K562 (cell line): ENCODE measurements around the gene CACNA1E. TPM values are rescaled to one million over a fixed set of nuclear protein-coding genes. Genes with fewer than 3 reads are reported as not detected.

Experiments used
- ATAC-seq: fragments of 200-7000 bp; cut with Tn5 transposase; 3 replicates; pipeline ENCODE4 v1.9.1; 2020; ENCODE audit warnings: moderate library complexity
- BruUV-seq: library from RNA; stranded (reverse); fragments of 400-500 nt; replicated peaks from 2 replicates; lab custom pipeline; 2021; lab: Mats Ljungman, UMichigan
- CTCF ChIA-PET: fragments of 300-600 bp; formaldehyde crosslinking; extraction: SDS; loops from one replicate; lab custom pipeline; 2021; ENCODE audit warnings: low intra/inter-chr PET ratio; lab: Yijun Ruan, JAX
- POLR2A ChIA-PET: fragments of 300-600, 350-650 bp; sonication (Branson Sonifier 250); formaldehyde crosslinking; extraction: SDS; loops from one replicate; lab custom pipeline; 2021; ENCODE audit warnings: antibody characterized with exemption, inconsistent platforms; lab: Yijun Ruan, JAX
- DNase-seq, 4 experiments: peaks; one replicate each; pipeline versions ENCODE4 v3.0.0 to v3.0.0-alpha.2; 2011 to 2018; ENCODE audit warnings: low spot score in 3 of 4, mixed read lengths in 3 of 4; ENCODE audit errors: extremely low read depth in 1 of 4
- FAIRE-seq: peaks from 2 replicates; lab custom pipeline; 2011; peaks lifted over from hg19 to GRCh38; lab: Jason Lieb, UNC
- H2AFZ ChIP-seq: 2 replicates; pipeline ENCODE4 v1.6.0; 2011; ENCODE audit warnings: low read depth, low read length, control low read depth, inconsistent platforms
- H3K27ac ChIP-seq: fragments of 200-600 bp; 3 replicates; pipeline ENCODE4 v1.8.0; 2011; ENCODE audit warnings: low read depth, mild to moderate bottlenecking, control low read depth, inconsistent platforms, low read length, moderate library complexity, mixed read lengths; ENCODE audit errors: extremely low read depth
- H3K27me3 ChIP-seq, 2 experiments: fragments of 300-600 bp in 1 of 2; 2 replicates in 1 of 2; 3 replicates in 1 of 2; pipeline versions ENCODE4 v1.6.0 to v1.8.0; 2011; ENCODE audit warnings: inconsistent platforms in 2 of 2, low read length in 2 of 2, mild to moderate bottlenecking in 1 of 2, mixed read lengths in 1 of 2, moderate library complexity in 1 of 2; ENCODE audit not compliant: control insufficient read depth in 2 of 2, insufficient read depth in 2 of 2
- H3K36me3 ChIP-seq: fragments of 300-600 bp; 3 replicates; pipeline ENCODE4 v1.8.0; 2011; ENCODE audit warnings: mild to moderate bottlenecking, low read length, inconsistent platforms; ENCODE audit not compliant: control insufficient read depth, insufficient read depth
- H3K4me1 ChIP-seq, 2 experiments: fragments of 200-600 bp in 1 of 2; replicated peaks in 1 of 2; 2 replicates in 1 of 2; 3 replicates in 1 of 2; pipeline versions ENCODE4 v1.5.1 to v1.8.0; 2011; ENCODE audit warnings: inconsistent platforms in 2 of 2, low read length in 2 of 2, mild to moderate bottlenecking in 1 of 2, mixed read lengths in 1 of 2, moderate library complexity in 1 of 2; ENCODE audit not compliant: control insufficient read depth in 2 of 2, insufficient read depth in 2 of 2
- H3K4me2 ChIP-seq: 2 replicates; pipeline ENCODE4 v1.6.1; 2011; ENCODE audit warnings: low read length, control low read depth, inconsistent platforms, mixed read lengths; ENCODE audit not compliant: insufficient read depth
- H3K4me3 ChIP-seq: fragments of 200-600 bp; sonication (generic), shearing (Covaris generic); 2 replicates; pipeline ENCODE4 v1.5.1; 2016; ENCODE audit warnings: control low read depth, inconsistent platforms
- H3K79me2 ChIP-seq: fragments of 200-600 bp; 3 replicates; pipeline ENCODE4 v1.8.0; 2011; ENCODE audit warnings: low read length, inconsistent platforms; ENCODE audit not compliant: control insufficient read depth, insufficient read depth
- H3K9ac ChIP-seq, 2 experiments: 2 replicates each; pipeline versions ENCODE4 v1.6.0 to v1.6.1; 2011; ENCODE audit warnings: low read depth in 2 of 2, low read length in 2 of 2, control low read depth in 1 of 2, inconsistent platforms in 1 of 2, mild to moderate bottlenecking in 1 of 2, mixed read lengths in 1 of 2; ENCODE audit not compliant: insufficient read depth in 1 of 2
- H3K9me1 ChIP-seq: one replicate; pipeline ENCODE4 v1.6.0; 2011; ENCODE audit warnings: inconsistent platforms, mild to moderate bottlenecking, low read length, moderate library complexity; ENCODE audit not compliant: control insufficient read depth, insufficient read depth
- H3K9me3 ChIP-seq: replicated peaks from 2 replicates; pipeline ENCODE4 v1.5.1; 2011; ENCODE audit warnings: low read depth, low read length, inconsistent platforms; ENCODE audit not compliant: control insufficient read depth, insufficient read depth
- H4K20me1 ChIP-seq: replicated peaks from 2 replicates; pipeline ENCODE4 v1.6.1; 2011; ENCODE audit warnings: low read length, inconsistent platforms, mixed read lengths; ENCODE audit not compliant: control insufficient read depth, insufficient read depth
- CBFA2T3 ChIP-seq: fragments of 450-650 bp; IDR thresholded peaks from 2 replicates; pipeline ENCODE4 v1.6.1; 2017
- CBX2 ChIP-seq: fragments of 200-600 bp; sonication (generic); IDR thresholded peaks from one replicate; pipeline ENCODE4 v1.6.1; 2012; ENCODE audit warnings: mild to moderate bottlenecking, low read length, inconsistent platforms; ENCODE audit not compliant: insufficient read depth, poor library complexity, severe bottlenecking
- CCAR2 ChIP-seq: fragments of 200-400 bp; formaldehyde crosslinking; IDR thresholded peaks from 2 replicates; pipeline ENCODE4 v1.6.1; 2017; ENCODE audit warnings: mild to moderate bottlenecking, low read depth, low read length
- HEY1 ChIP-seq: fragments of 250-450 bp; sonication (Bioruptor Pico); IDR thresholded peaks from 2 replicates; pipeline ENCODE4 v1.5.0; 2020; ENCODE audit warnings: mild to moderate bottlenecking, moderate library complexity, borderline replicate concordance
- JUND ChIP-seq, 2 experiments: IDR thresholded peaks; 2 replicates in 1 of 2; 3 replicates in 1 of 2; pipeline ENCODE4 v1.6.1; 2011; ENCODE audit warnings: borderline replicate concordance in 2 of 2, low read depth in 2 of 2, low read length in 2 of 2, improper control_type of control experiment in 1 of 2, missing biosample characterization in 1 of 2, missing genetic modification characterization in 1 of 2, missing genetic modification reagents in 1 of 2
- MAZ ChIP-seq, 2 experiments: fragments of 450-650 bp in 1 of 2; sonication (generic) in 1 of 2; formaldehyde crosslinking; IDR thresholded peaks in 1 of 2; conservative IDR thresholded peaks in 1 of 2; 2 replicates each; pipeline versions ENCODE4 v1.4.0 to v1.5.0; 2020; ENCODE audit warnings: mild to moderate bottlenecking in 1 of 2, missing genetic modification reagents in 1 of 2
- POLR3G ChIP-seq: IDR thresholded peaks from 2 replicates; pipeline ENCODE4 v1.6.1; 2011; ENCODE audit not compliant: insufficient read length, insufficient replicate concordance; ENCODE audit errors: extremely low read depth
- TAF9B ChIP-seq: fragments of 450-650 bp; IDR thresholded peaks from 2 replicates; pipeline ENCODE4 v1.6.1; 2018; ENCODE audit warnings: mild to moderate bottlenecking; ENCODE audit not compliant: partially characterized antibody
- ZFX ChIP-seq: sonication (generic); formaldehyde crosslinking; IDR thresholded peaks from 2 replicates; pipeline ENCODE4 v1.8.0; 2022; ENCODE audit warnings: mild to moderate bottlenecking, missing genetic modification reagents, moderate library complexity
- WGBS: fragments of 100-300 bp; shearing (Covaris generic); methylation state at CpG from one replicate; pipeline ENCODE4 v1.1.6; 2016; ENCODE audit warnings: low coverage, mixed read lengths; ENCODE audit not compliant: insufficient coverage; ENCODE audit errors: missing lambda C conversion rate; 5-methylcytosine and 5-hydroxymethylcytosine counted together
- in situ Hi-C: fragments of 300-500 bp; cut with MboI; formaldehyde crosslinking; loops from 4 replicates; pipeline ENCODE4 v1.15.0; 2018; ENCODE audit warnings: inconsistent platforms, mixed read lengths
- intact Hi-C: fragments of 100-400 bp; cut with micrococcal nuclease; formaldehyde crosslinking; loops from 2 replicates; pipeline ENCODE4 v1.14.2; 2022
- polyA plus RNA-seq, 8 experiments: library from polyadenylated mRNA; depleted of rRNA in 4 of 8; stranded (reverse) in 5 of 8; unstranded in 3 of 8; fragments of >200 nt; fragmentation: Nextera tagmentation in 2 of 8; fragmentation: Illumina TruSeq in 1 of 8; extraction: Ambion mirVana in 2 of 8; extraction: Trizol in 1 of 8; gene quantifications; 2 replicates each; pipeline versions ENCODE4 v1.2.1 to v1.2.3, GENCODE V29; 2011 to 2014; ENCODE audit warnings: inconsistent platforms in 1 of 8, missing spikeins in 1 of 8
- total RNA-seq, 7 experiments: library from RNA; depleted of rRNA in 6 of 7; stranded (reverse); fragments of >200 nt in 6 of 7; fragmentation: Illumina TruSeq in 2 of 7; extraction: Trizol in 2 of 7; gene quantifications; 2 replicates each; pipeline versions ENCODE4 v1.2.1 to v1.2.3, GENCODE V29; 2011 to 2021; ENCODE audit warnings: low replicate concordance in 1 of 7
- TF ChIP-seq, protein P1 (sequence below): sonication (generic); formaldehyde crosslinking; IDR thresholded peaks from 2 replicates; pipeline ENCODE4 v1.8.0; 2022; ENCODE audit warnings: mild to moderate bottlenecking, missing genetic modification reagents
- TF ChIP-seq, protein P2 (sequence below): fragments of 200-800 bp; sonication (Bioruptor generic); IDR thresholded peaks from 2 replicates; pipeline ENCODE4 v1.6.1; 2016; ENCODE audit warnings: missing genetic modification characterization, missing compliant biosample characterization
- TF ChIP-seq, protein P3 (sequence below): sonication (generic); formaldehyde crosslinking; IDR thresholded peaks from 2 replicates; pipeline ENCODE4 v1.8.1; 2023; ENCODE audit warnings: mild to moderate bottlenecking, missing genetic modification reagents

Gene CACNA1E
- total and polyA plus RNA-seq, 9 of the 15 experiments (the other 6 are each of a cell fraction or from before 2014, with no cell fraction given), result under 0.01 to 0.04 TPM; not detected in 7

DNA sequence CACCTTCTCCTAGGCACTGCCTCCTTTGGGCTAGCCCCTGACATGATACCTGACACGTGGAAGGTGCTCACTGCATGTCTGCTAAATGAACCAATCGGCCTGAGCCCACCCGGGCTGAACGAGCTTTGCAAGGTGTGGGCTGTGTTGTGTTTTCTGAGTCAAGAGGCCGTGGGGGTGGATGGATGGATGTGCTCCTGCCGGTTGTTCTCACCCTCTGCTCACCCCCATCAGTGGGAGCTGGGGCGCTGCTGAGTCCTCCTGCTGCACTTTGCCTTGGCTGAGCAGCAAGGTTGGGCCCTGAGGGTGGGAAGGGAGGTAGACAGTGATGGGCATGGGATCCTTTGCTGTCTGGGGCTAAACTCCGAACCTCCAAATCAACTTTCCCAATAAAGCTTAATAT, 6.7 kb upstream of the CACNA1E start:
- no peak overlapping the region for H3K27ac ChIP-seq
- no peak overlapping the region for H3K4me3 ChIP-seq
- in situ Hi-C loops (loop anchor here (5.0 to 10.0 kb wide), 2 partner anchors 466 to 588 kb away; partner anchors contain the start of gene ZNF648), intact Hi-C loops (no loop called here)
- DNase-seq (no peak), FAIRE-seq (no peak), ATAC-seq (no peak)
- peaks cover 3 to 6% of the 10 kb centered on the region in 2 experiments; a peak in 2 of 5 replicates for H3K27me3 ChIP-seq
- no peak overlapping the region for H3K4me2 ChIP-seq
- H3K36me3 ChIP-seq, result no peaks in the 10 kb centered on the region
- no peak overlapping the region for H2AFZ ChIP-seq
- no peaks in the 10 kb centered on the region for H3K9me1 ChIP-seq
- no peaks in the 10 kb centered on the region for H3K79me2 ChIP-seq
- no peaks in the 10 kb centered on the region for H3K9me3 ChIP-seq
- H3K4me1 ChIP-seq, result no peaks in the 10 kb centered on the region
- under 1% methylated on average over 8 of the region's 8 CpGs for WGBS
- H4K20me1 ChIP-seq, result 0 out of 2 replicates have a peak, but pooled peaks cover 3% of the 10 kb centered on the region
- POLR2A ChIA-PET, result no interaction called here
- CTCF ChIA-PET, result no interaction called here
- no peak overlapping the region for H3K9ac ChIP-seq
- BruUV-seq, result no TSS peak
- no peak for TF ChIP-seq TAF9B
- TF ChIP-seq HEY1, result no peak
- TF ChIP-seq, protein P1, sequence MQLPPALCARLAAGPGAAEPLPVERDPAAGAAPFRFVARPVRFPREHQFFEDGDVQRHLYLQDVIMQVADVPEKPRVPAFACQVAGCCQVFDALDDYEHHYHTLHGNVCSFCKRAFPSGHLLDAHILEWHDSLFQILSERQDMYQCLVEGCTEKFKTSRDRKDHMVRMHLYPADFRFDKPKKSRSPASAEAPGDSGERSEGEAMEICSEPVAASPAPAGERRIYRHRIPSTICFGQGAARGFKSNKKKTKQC, result no peak
- TF ChIP-seq, protein P2, sequence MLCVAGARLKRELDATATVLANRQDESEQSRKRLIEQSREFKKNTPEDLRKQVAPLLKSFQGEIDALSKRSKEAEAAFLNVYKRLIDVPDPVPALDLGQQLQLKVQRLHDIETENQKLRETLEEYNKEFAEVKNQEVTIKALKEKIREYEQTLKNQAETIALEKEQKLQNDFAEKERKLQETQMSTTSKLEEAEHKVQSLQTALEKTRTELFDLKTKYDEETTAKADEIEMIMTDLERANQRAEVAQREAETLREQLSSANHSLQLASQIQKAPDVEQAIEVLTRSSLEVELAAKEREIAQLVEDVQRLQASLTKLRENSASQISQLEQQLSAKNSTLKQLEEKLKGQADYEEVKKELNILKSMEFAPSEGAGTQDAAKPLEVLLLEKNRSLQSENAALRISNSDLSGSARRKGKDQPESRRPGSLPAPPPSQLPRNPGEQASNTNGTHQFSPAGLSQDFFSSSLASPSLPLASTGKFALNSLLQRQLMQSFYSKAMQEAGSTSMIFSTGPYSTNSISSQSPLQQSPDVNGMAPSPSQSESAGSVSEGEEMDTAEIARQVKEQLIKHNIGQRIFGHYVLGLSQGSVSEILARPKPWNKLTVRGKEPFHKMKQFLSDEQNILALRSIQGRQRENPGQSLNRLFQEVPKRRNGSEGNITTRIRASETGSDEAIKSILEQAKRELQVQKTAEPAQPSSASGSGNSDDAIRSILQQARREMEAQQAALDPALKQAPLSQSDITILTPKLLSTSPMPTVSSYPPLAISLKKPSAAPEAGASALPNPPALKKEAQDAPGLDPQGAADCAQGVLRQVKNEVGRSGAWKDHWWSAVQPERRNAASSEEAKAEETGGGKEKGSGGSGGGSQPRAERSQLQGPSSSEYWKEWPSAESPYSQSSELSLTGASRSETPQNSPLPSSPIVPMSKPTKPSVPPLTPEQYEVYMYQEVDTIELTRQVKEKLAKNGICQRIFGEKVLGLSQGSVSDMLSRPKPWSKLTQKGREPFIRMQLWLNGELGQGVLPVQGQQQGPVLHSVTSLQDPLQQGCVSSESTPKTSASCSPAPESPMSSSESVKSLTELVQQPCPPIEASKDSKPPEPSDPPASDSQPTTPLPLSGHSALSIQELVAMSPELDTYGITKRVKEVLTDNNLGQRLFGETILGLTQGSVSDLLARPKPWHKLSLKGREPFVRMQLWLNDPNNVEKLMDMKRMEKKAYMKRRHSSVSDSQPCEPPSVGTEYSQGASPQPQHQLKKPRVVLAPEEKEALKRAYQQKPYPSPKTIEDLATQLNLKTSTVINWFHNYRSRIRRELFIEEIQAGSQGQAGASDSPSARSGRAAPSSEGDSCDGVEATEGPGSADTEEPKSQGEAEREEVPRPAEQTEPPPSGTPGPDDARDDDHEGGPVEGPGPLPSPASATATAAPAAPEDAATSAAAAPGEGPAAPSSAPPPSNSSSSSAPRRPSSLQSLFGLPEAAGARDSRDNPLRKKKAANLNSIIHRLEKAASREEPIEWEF, result no peak
- TF ChIP-seq CBX2, result no peak
- TF ChIP-seq CBFA2T3, result no peak
- no peak for TF ChIP-seq POLR3G
- no peak for TF ChIP-seq ZFX (CRISPR knock-in tag)
- no peak for TF ChIP-seq JUND (IDR thresholded peaks at IDR 0.05; ENCODE audit: borderline replicate concordance, low read depth, low read length)
- TF ChIP-seq JUND (tag; IDR thresholded peaks at IDR 0.05; ENCODE audit: borderline replicate concordance, low read depth, low read length), result no peak
- TF ChIP-seq CCAR2, result no peak
- TF ChIP-seq, protein P3, sequence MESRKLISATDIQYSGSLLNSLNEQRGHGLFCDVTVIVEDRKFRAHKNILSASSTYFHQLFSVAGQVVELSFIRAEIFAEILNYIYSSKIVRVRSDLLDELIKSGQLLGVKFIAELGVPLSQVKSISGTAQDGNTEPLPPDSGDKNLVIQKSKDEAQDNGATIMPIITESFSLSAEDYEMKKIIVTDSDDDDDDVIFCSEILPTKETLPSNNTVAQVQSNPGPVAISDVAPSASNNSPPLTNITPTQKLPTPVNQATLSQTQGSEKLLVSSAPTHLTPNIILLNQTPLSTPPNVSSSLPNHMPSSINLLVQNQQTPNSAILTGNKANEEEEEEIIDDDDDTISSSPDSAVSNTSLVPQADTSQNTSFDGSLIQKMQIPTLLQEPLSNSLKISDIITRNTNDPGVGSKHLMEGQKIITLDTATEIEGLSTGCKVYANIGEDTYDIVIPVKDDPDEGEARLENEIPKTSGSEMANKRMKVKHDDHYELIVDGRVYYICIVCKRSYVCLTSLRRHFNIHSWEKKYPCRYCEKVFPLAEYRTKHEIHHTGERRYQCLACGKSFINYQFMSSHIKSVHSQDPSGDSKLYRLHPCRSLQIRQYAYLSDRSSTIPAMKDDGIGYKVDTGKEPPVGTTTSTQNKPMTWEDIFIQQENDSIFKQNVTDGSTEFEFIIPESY, result no peak
- no peak for TF ChIP-seq MAZ (CRISPR knock-in tag; conservative IDR thresholded peaks at IDR 0.05 in 1 of 2, IDR thresholded peaks at IDR 0.05 in 1 of 2)
